Omental fat pad (tissue), 4 donors: ENCODE results near the gene SLC37A2. TPM values are rescaled to one million over a fixed set of nuclear protein-coding genes. Genes with fewer than 3 reads are reported as not detected.

Source experiments
- ATAC-seq: fragments of 150-250 bp; one replicate; pipeline ENCODE4 v1.9.1; 2016; ENCODE audit warnings: mild to moderate bottlenecking, moderate library complexity; ENCODE audit not compliant: low FRiP score
- DNase-seq: peaks from one replicate; pipeline ENCODE4 v3.0.0-alpha.2; 2019; ENCODE audit warnings: low spot score
- CTCF ChIP-seq, 3 donors: fragments of 450-650 bp; IDR thresholded peaks; one replicate each; pipeline ENCODE4 v1.5.1; 2016 to 2017; ENCODE audit warnings: antibody characterized with exemption in 3 of 3, mild to moderate bottlenecking in 3 of 3, moderate library complexity in 2 of 3
- total RNA-seq, 4 donors: library from RNA; depleted of rRNA; stranded (reverse); fragments of >200 nt; gene quantifications; one replicate each; pipeline ENCODE4 v1.1.0, GENCODE V29; 2016

SLC37A2 gene
- total RNA-seq, 4 donors from 2014 or later: 15.6 to 26.0 (median 21.5) TPM

- TF ChIP-seq CTCF (IDR thresholded peaks at IDR 0.05): no peak
- DNase-seq: no peak
- no peak for ATAC-seq
Measured at GRCh38 chr11:125083312-125084056, 20.4 kb downstream of the SLC37A2 start.

- TF ChIP-seq CTCF (IDR thresholded peaks at IDR 0.05): no peak
- DNase-seq (no peak), ATAC-seq (no peak)
Measured at GRCh38 chr11:125084057-125084416, 20.9 kb downstream of the SLC37A2 start.

- DNase-seq (no peak), ATAC-seq (no peak)
- no peak for TF ChIP-seq CTCF (IDR thresholded peaks at IDR 0.05)
Measured at GRCh38 chr11:125084761-125085231, 21.7 kb downstream of the SLC37A2 start.

GRCh38 chr11:125085301-125086081, 22.4 kb downstream of the SLC37A2 start:
- ATAC-seq (no peak), DNase-seq (no peak)
- TF ChIP-seq CTCF (IDR thresholded peaks at IDR 0.05): no peak

GRCh38 chr11:125086633-125087296, 23.7 kb downstream of the SLC37A2 start:
- no peak for ATAC-seq
- no peak for DNase-seq

GRCh38 chr11:125088123-125088522, 25.0 kb downstream of the SLC37A2 start:
- TF ChIP-seq CTCF (IDR thresholded peaks at IDR 0.05): no peak
- ATAC-seq: no peak
- DNase-seq: no peak

More at GRCh38 chr11:125086633-125087296, 23.7 kb downstream of the SLC37A2 start:
- TF ChIP-seq CTCF (IDR thresholded peaks at IDR 0.05): no peak
